HCT116 (cell line): ENCODE measurements around the gene MRM1. TPM values are rescaled to one million over a fixed set of nuclear protein-coding genes. Genes with fewer than 3 reads are reported as not detected.

Experiments used
- ATAC-seq: fragments of 200-7000 bp; cut with Tn5 transposase; 2 replicates; pipeline ENCODE4 v1.9.1; 2020; ENCODE audit warnings: mild to moderate bottlenecking, moderate library complexity
- BruUV-seq: library from RNA; stranded (reverse); fragments of 400-500 nt; replicated peaks from 2 replicates; lab custom pipeline; 2021; lab: Mats Ljungman, UMichigan
- CTCF ChIA-PET: fragments of 300-600 bp; sonication (Branson Sonifier 250); formaldehyde crosslinking; loops from one replicate; lab custom pipeline; 2021; ENCODE audit warnings: antibody characterized with exemption; lab: Charles Lee
- POLR2A ChIA-PET: fragments of 300-600, 350-600 bp; sonication (Branson Sonifier 250); formaldehyde crosslinking; loops from one replicate; lab custom pipeline; 2021; ENCODE audit warnings: antibody characterized with exemption; lab: Charles Lee
- RAD21 ChIA-PET, 2 experiments: fragments of 300-600 bp; sonication (Branson Sonifier 250); formaldehyde crosslinking; loops; one replicate each; lab custom pipeline; 2023; ENCODE audit warnings: low total read pairs in 2 of 2; ENCODE audit not compliant: uncharacterized antibody in 2 of 2, unreplicated experiment in 2 of 2, low non-redundant PET in 1 of 2; lab: Charles Lee
- DNase-seq: peaks from one replicate; pipeline ENCODE4 v3.0.0-alpha.2; 2010; ENCODE audit warnings: low read depth, low spot score
- H2AFZ ChIP-seq: fragments of 200-600 bp; shearing (Covaris generic), sonication (generic); 2 replicates; pipeline ENCODE4 v1.6.1; 2017; ENCODE audit warnings: low read depth, mixed run types, mixed read lengths, antibody characterized with exemption, low read length; ENCODE audit not compliant: poor library complexity, severe bottlenecking
- H3K27ac ChIP-seq: 2 replicates; pipeline ENCODE4 v1.5.1; 2012; ENCODE audit warnings: low read depth, low read length
- H3K27me3 ChIP-seq: fragments of 200-600 bp; sonication (generic); 2 replicates; pipeline ENCODE4 v1.6.1; 2016; ENCODE audit warnings: mixed run types, low read length, mixed read lengths; ENCODE audit not compliant: insufficient read depth
- H3K36me3 ChIP-seq, 2 experiments: fragments of 200-500 bp in 1 of 2; fragments of 200-600 bp in 1 of 2; sonication (Bioruptor generic) in 1 of 2; sonication (generic) in 1 of 2; 2 replicates each; pipeline versions ENCODE4 v1.5.1 to v1.6.1; 2014 to 2016; ENCODE audit warnings: low read length in 2 of 2, inconsistent platforms in 1 of 2, mixed read lengths in 1 of 2, mixed run types in 1 of 2; ENCODE audit not compliant: insufficient read depth in 2 of 2, control insufficient read depth in 1 of 2
- H3K4me1 ChIP-seq, 2 experiments: fragments of 200-600 bp in 1 of 2; sonication (generic) in 1 of 2; 2 replicates each; pipeline versions ENCODE4 v1.5.1 to v1.6.1; 2012 to 2017; ENCODE audit warnings: low read length in 2 of 2, inconsistent platforms in 1 of 2, mild to moderate bottlenecking in 1 of 2, mixed read lengths in 1 of 2, mixed run types in 1 of 2, moderate library complexity in 1 of 2; ENCODE audit not compliant: insufficient read depth in 2 of 2, control insufficient read depth in 1 of 2
- H3K4me2 ChIP-seq: fragments of 200-600 bp; sonication (generic); 2 replicates; pipeline ENCODE4 v1.6.1; 2017; ENCODE audit warnings: mixed run types, low read length, mixed read lengths
- H3K4me3 ChIP-seq, 2 experiments: fragments of 200-600 bp in 1 of 2; sonication (generic) in 1 of 2; replicated peaks in 1 of 2; 2 replicates each; pipeline ENCODE4 v1.5.1; 2011 to 2016; ENCODE audit warnings: low read length in 2 of 2, control low read depth in 1 of 2, low read depth in 1 of 2, mild to moderate bottlenecking in 1 of 2, mixed read lengths in 1 of 2, mixed run types in 1 of 2
- H3K79me2 ChIP-seq: fragments of 200-600 bp; sonication (generic); 2 replicates; pipeline ENCODE4 v1.6.1; 2017; ENCODE audit warnings: mild to moderate bottlenecking, mixed run types, low read length, moderate library complexity, mixed read lengths; ENCODE audit not compliant: insufficient read depth
- H3K9ac ChIP-seq: fragments of 200-600 bp; sonication (generic); 2 replicates; pipeline ENCODE4 v1.6.1; 2016; ENCODE audit warnings: low read length, mixed read lengths
- H3K9me2 ChIP-seq: fragments of 200-600 bp; sonication (generic), shearing (Covaris generic); 2 replicates; pipeline ENCODE4 v1.6.1; 2017; ENCODE audit warnings: mixed run types, mild to moderate bottlenecking, moderate library complexity; ENCODE audit not compliant: insufficient read depth
- H3K9me3 ChIP-seq, 2 experiments: fragments of 200-500 bp in 1 of 2; fragments of 200-600 bp in 1 of 2; sonication (Bioruptor generic) in 1 of 2; sonication (generic) in 1 of 2; 2 replicates each; pipeline ENCODE4 v1.6.1; 2014 to 2017; ENCODE audit warnings: low read length in 2 of 2, mixed read lengths in 2 of 2, inconsistent platforms in 1 of 2, low read depth in 1 of 2, mild to moderate bottlenecking in 1 of 2, mixed run types in 1 of 2, moderate library complexity in 1 of 2; ENCODE audit not compliant: control insufficient read depth in 1 of 2, insufficient read depth in 1 of 2
- H4K20me1 ChIP-seq: fragments of 200-600 bp; sonication (generic), shearing (Covaris generic); 2 replicates; pipeline ENCODE4 v1.6.1; 2017; ENCODE audit warnings: mixed run types, mild to moderate bottlenecking, moderate library complexity; ENCODE audit not compliant: insufficient read depth
- CBX3 ChIP-seq: IDR thresholded peaks from 2 replicates; pipeline ENCODE4 v1.6.1; 2012; ENCODE audit warnings: low read depth
- CTCF ChIP-seq, 3 experiments: fragments of 200-600 bp in 1 of 3; sonication (generic) in 1 of 3; IDR thresholded peaks in 2 of 3; conservative IDR thresholded peaks in 1 of 3; 2 replicates each; pipeline ENCODE4 v1.5.1; 2012 to 2017; ENCODE audit warnings: low read depth in 2 of 3, low read length in 2 of 3, antibody characterized with exemption in 1 of 3, borderline replicate concordance in 1 of 3, control low read depth in 1 of 3, mild to moderate bottlenecking in 1 of 3, mixed read lengths in 1 of 3, mixed run types in 1 of 3, moderate library complexity in 1 of 3; ENCODE audit not compliant: insufficient read depth in 1 of 3
- EGR1 ChIP-seq: IDR thresholded peaks from 2 replicates; pipeline ENCODE4 v1.6.1; 2012; ENCODE audit warnings: low read depth
- EZH2 ChIP-seq: fragments of 200-600 bp; sonication (generic); IDR thresholded peaks from 2 replicates; pipeline ENCODE4 v1.6.1; 2017; ENCODE audit warnings: antibody characterized with exemption, mixed run types
- EZH2phosphoT487 ChIP-seq: fragments of 200-600 bp; IDR thresholded peaks from 2 replicates; pipeline ENCODE4 v1.6.1; 2018; ENCODE audit warnings: antibody characterized with exemption, borderline replicate concordance
- MAX ChIP-seq: IDR thresholded peaks from 2 replicates; pipeline ENCODE4 v1.6.1; 2012
- POLR2A ChIP-seq: IDR thresholded peaks from 2 replicates; pipeline ENCODE4 v1.7.0; 2011; ENCODE audit warnings: borderline replicate concordance; ENCODE audit not compliant: insufficient read depth, insufficient read length; ENCODE audit errors: extremely low read depth
- POLR2AphosphoS5 ChIP-seq: IDR thresholded peaks from 2 replicates; pipeline ENCODE4 v1.6.1; 2011; ENCODE audit warnings: mild to moderate bottlenecking, low read depth, low read length, moderate library complexity
- SIN3A ChIP-seq: IDR thresholded peaks from 2 replicates; pipeline ENCODE4 v1.6.1; 2012; ENCODE audit warnings: low read depth
- TCF7L2 ChIP-seq: IDR thresholded peaks from 2 replicates; pipeline ENCODE4 v1.7.0; 2011; ENCODE audit warnings: borderline replicate concordance, inconsistent platforms; ENCODE audit not compliant: insufficient read depth, insufficient read length; ENCODE audit errors: extremely low read depth
- YY1 ChIP-seq: IDR thresholded peaks from 2 replicates; pipeline ENCODE4 v1.6.1; 2011; ENCODE audit warnings: low read length, low read depth, moderate library complexity, mild to moderate bottlenecking; ENCODE audit not compliant: insufficient replicate concordance; ENCODE audit errors: extremely low read depth
- ZNF274 ChIP-seq: fragments of 200-500 bp; sonication (Bioruptor generic); IDR thresholded peaks from 2 replicates; pipeline ENCODE4 v1.6.1; 2014; ENCODE audit warnings: mild to moderate bottlenecking, low read depth, low read length, inconsistent platforms
- intact Hi-C: fragments of 100-400 bp; cut with micrococcal nuclease; formaldehyde crosslinking; loops from 2 replicates; pipeline ENCODE4 v1.10.0; 2022
- total RNA-seq: library from RNA; stranded (reverse); gene quantifications from one replicate; pipeline ENCODE4 v1.2.1, GENCODE V29; 2021; ENCODE audit not compliant: unreplicated experiment

MRM1 gene
- total RNA-seq, 1 experiment from 2014 or later: 14.5 TPM

GRCh38 chr17:36592316-36592715 is 9.1 kb upstream of the MRM1 start:
- no peaks in the 10 kb centered on the region for H3K9me3 ChIP-seq
- no peaks in the 10 kb centered on the region for H4K20me1 ChIP-seq
- peaks cover 6 to 23% of the 10 kb centered on the region in 2 experiments for H3K4me1 ChIP-seq
- no TSS peak for BruUV-seq
- ChIA-PET POLR2A (interaction anchor here (0.6 to 1.6 kb wide), 2 partner anchors 9 to 14 kb away, joined by 3 to 5 read pairs; partner anchors contain the start of gene MRM1), CTCF (interaction anchor here (3.4 kb wide), 1 partner anchor 10 kb away, joined by 20 read pairs; the partner anchor contains the start of gene MRM1), RAD21 (interaction anchor here in 1 of 2 experiments (1.8 kb wide), 1 partner anchor 9 kb away, joined by 5 read pairs; the partner anchor contains the start of gene MRM1)
- H3K27ac ChIP-seq: peak overlapping the region; percentile 78
- H3K4me2 ChIP-seq: peak overlapping the region; percentile 93
- ATAC-seq (peak; percentile 60), DNase-seq (no peak)
- intact Hi-C loops: no loop called here
- no peaks in the 10 kb centered on the region for H3K27me3 ChIP-seq
- peaks cover 7 to 10% of the 10 kb centered on the region in 2 experiments for H3K36me3 ChIP-seq
- no peaks in the 10 kb centered on the region for H3K9me2 ChIP-seq
- H3K9ac ChIP-seq: peak overlapping the region; percentile 93
- peaks cover 28% of the 10 kb centered on the region for H3K79me2 ChIP-seq
- TF ChIP-seq EZH2phosphoT487: no peak
- 0 out of 2 replicates have a peak, but pooled peaks have one; percentile 18 for TF ChIP-seq EGR1
- 0 out of 2 replicates have a peak, but pooled peaks have one; percentile 22 for TF ChIP-seq POLR2AphosphoS5
- TF ChIP-seq MAX: 0 out of 2 replicates have a peak, but pooled peaks have one; percentile 30
- H3K4me3 ChIP-seq: peak overlapping the region; percentile 67 to 93
- H2AFZ ChIP-seq: no peak overlapping the region

- H3K27me3 ChIP-seq: no peaks in the 10 kb centered on the region
- intact Hi-C loops: no loop called here
- TF ChIP-seq TCF7L2 (no peak), EZH2phosphoT487 (no peak), ZNF274 (no peak), YY1 (no peak), CTCF (IDR thresholded peaks at IDR 0.05 in 2 of 3, conservative IDR thresholded peaks at IDR 0.05 in 1 of 3; ENCODE audit: borderline replicate concordance in 1 of 3, insufficient read depth in 1 of 3, low read depth in 2 of 3, low read length in 2 of 3) (no peak), EZH2 (no peak), CBX3 (no peak), SIN3A (no peak), POLR2A (no peak)
These were observed 8.6 kb upstream of the MRM1 start for GRCh38 chr17:36592716-36593321.

More at GRCh38 chr17:36592716-36593321, 8.6 kb upstream of the MRM1 start:
- no peaks in the 10 kb centered on the region for H3K9me2 ChIP-seq
- no TSS peak for BruUV-seq
- no peak overlapping the region for H2AFZ ChIP-seq
- H3K79me2 ChIP-seq: peaks cover 28% of the 10 kb centered on the region
- peak overlapping the region; percentile 93 for H3K4me2 ChIP-seq
- peak overlapping the region; percentile 67 to 93 for H3K4me3 ChIP-seq
- H3K4me1 ChIP-seq: peaks cover 6 to 23% of the 10 kb centered on the region in 2 experiments
- ChIA-PET POLR2A (interaction anchor here (0.6 to 1.6 kb wide), 2 partner anchors 8 to 14 kb away, joined by 3 to 5 read pairs; partner anchors contain the start of gene MRM1), RAD21 (interaction anchor here in 1 of 2 experiments (1.8 kb wide), 1 partner anchor 8 kb away, joined by 5 read pairs; the partner anchor contains the start of gene MRM1), CTCF (interaction anchor here (3.4 kb wide), 1 partner anchor 9 kb away, joined by 20 read pairs; the partner anchor contains the start of gene MRM1)
- no peak for DNase-seq
- H3K9ac ChIP-seq: peak overlapping the region; percentile 93
- ATAC-seq: no peak
- H3K36me3 ChIP-seq: peaks cover 5 to 10% of the 10 kb centered on the region in 2 experiments; a peak in 2 of 4 replicates
- H4K20me1 ChIP-seq: no peaks in the 10 kb centered on the region
- peak overlapping the region; percentile 78 for H3K27ac ChIP-seq
- no peaks in the 10 kb centered on the region for H3K9me3 ChIP-seq
